ENCODE results near the gene TNFAIP8L3.
A peak's percentile ranks its signal among the peaks of the same experiment; 100 is the strongest.

TNFAIP8L3 gene

GRCh38 chr15:51093488-51093838 is 1.2 kb downstream of the TNFAIP8L3 start:
- intact Hi-C loops (cut with DNase I) = no loop called here
- DNase-seq = peak in 1 of 10 donors; percentile 82

DNA sequence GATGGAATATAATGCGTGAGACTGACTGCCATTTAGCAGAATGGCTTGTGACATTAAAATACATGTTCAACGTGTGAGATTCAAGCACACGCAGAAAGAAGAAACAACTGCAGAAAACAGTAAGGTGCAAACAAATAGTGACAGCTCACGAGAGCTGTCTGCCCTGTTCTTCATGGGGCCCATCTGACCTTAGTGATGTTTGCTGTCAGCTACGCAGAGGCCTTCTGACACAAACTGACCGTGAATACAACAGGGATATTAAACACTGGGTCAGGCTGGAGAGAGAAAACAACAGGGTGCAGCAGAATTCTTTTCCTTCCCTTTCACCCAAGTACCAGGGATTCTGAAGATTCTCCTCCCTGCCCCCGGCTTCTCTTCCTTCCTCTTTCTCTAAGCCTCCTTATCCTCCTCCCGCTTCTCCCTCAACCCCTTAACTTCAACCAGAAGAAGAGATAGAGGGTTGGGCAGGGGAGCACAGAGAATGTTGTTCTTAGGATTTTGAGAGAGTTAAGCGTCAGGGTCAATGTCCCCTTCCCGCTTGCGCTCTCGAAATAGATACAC is 2.1 kb downstream of the TNFAIP8L3 start:
- intact Hi-C loops (cut with DNase I) = no loop called here
- DNase-seq = no peak

DNA sequence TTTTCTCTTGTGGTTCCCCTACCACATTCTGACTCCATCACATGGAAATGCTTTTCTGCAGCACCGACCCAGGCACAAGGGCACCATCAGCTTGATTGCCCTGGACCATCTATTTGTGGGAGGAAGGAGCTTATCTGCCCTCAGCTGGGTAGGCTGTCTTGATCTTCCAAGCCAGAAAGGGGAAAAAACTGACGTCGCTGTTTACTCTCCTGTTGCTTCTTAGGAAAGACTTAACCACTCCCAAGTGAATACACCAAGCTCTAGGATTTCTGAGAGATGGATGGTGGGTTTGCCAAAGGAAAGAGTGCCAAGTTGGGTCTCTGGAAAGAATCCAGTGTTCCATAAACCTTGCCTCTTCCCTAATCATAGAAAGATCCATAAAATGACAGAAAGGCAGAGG is 4.0 kb downstream of the TNFAIP8L3 start:
- intact Hi-C loops (cut with DNase I) = no loop called here
- DNase-seq = no peak

DNA sequence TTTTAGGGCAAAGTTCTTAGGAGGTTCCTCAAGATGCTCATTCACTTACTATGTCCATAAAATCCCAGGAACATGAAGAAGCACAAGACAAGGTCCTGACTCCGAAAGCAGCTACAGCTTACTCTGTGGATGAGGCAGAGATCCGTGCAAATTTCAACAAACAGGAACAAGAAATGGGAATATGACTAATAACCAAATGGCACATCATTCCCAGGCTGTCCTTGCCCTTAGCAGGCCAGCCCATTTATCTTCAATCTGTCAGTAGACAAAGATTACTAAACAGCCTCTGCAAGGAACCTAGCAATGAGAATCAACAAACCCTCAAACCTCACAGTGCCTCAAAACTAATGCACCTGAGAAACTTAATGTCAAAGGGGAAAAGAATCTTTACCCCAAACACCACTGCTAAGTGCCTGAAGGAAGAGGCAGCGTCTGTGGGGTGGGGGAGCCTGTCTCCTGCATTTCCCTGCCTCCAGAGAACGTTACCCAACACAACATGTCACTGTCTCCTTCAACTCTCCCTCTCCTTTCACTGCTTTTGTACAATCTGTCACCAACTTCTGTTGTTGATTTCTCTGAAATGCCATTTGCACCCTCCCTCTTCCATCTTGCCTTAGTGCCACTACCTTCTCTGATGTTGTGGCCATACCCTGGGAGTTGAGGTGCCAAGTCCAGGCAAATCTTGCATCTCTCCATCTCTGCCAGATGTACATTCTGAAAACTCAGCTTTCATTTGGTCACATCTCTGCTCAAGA is 4.8 kb downstream of the TNFAIP8L3 start:
- intact Hi-C loops (cut with DNase I) = no loop called here
- DNase-seq = no peak

- DNase-seq = no peak
- intact Hi-C loops (cut with DNase I) = no loop called here
Measured at GRCh38 chr15:51089041-51089440, 5.7 kb downstream of the TNFAIP8L3 start.

- no peak for DNase-seq
- intact Hi-C loops (cut with DNase I) = no loop called here
Measured at GRCh38 chr15:51088585-51088984, 6.1 kb downstream of the TNFAIP8L3 start.

- DNase-seq = no peak
- intact Hi-C loops (cut with DNase I) = no loop called here
Measured at GRCh38 chr15:51087513-51087912, 7.2 kb downstream of the TNFAIP8L3 start.

DNA sequence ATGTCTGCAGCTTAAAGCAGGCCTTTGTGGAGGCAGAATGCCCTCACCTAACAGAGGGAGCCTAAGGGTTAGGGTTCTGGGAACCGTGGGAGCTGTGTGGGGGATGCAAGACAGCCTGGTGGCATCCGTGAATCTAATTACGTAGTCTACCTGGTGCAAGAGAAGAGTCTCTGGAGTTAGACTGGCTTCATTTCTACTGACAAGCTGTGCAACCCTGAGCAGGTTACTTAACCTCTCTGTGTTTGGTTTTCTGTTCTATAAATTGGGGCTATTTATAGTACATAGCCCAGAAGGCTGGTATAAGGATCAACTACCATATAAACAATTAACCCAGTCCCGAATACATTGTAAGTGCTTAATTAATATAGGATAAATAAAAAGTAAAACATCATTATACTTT is 8.3 kb downstream of the TNFAIP8L3 start:
- intact Hi-C loops (cut with DNase I) = no loop called here

GRCh38 chr15:51085764-51086163 is 8.9 kb downstream of the TNFAIP8L3 start:
- no peak for DNase-seq
- intact Hi-C loops (cut with DNase I) = no loop called here

More for the DNA sequence above, 8.3 kb downstream of the TNFAIP8L3 start:
- no peak for DNase-seq

GRCh38 chr15:51083641-51084166 is 11.0 kb downstream of the TNFAIP8L3 start:
- intact Hi-C loops (cut with DNase I) = no loop called here
- no peak for DNase-seq

- no peak for DNase-seq
- intact Hi-C loops (cut with DNase I) = no loop called here
Measured at GRCh38 chr15:51082246-51082645, 12.5 kb downstream of the TNFAIP8L3 start.

DNA sequence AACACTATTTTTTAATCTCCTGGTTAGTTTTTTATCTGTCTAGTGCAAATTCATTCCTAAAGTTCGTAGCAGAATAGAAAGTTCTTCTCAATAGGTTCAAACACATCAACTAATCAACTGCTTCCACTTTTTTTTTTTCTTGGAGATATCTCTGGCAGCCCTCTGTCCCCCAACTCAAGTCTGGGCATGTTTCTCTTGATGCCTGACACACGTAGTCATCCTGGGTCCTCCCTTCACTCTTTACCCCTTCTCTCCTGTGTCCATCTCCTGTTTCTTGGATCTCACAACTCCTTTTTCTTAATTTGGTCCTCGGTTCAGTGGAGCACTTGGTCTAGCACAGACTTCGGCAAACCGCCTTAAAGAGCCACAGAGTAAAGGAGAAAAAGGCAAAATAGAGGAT is 14.4 kb downstream of the TNFAIP8L3 start:
- intact Hi-C loops (cut with DNase I) = no loop called here
- no peak for DNase-seq

DNA sequence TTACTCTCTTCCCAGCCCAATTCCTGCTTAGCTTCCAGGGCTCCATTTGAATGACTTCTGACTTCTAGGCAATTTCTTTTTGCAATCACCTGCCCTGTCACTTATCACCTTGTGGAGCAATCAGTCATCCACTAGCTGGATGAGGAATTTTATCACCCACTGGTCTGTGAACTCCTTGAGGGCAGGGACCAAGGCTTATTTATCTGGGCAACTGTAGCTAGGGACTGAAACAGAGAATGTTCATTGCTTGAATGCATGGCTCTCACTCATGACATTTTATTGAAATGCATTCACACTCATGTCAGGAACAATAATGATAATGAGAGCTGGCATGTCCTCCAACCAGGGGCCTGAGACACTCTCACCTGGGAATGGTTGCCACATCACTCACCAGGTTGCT is 15.5 kb downstream of the TNFAIP8L3 start:
- DNase-seq = no peak
- intact Hi-C loops (cut with DNase I) = no loop called here

GRCh38 chr15:51077221-51078153 is 17.2 kb downstream of the TNFAIP8L3 start:
- intact Hi-C loops (cut with DNase I) = no loop called here
- DNase-seq = peak in 6 of 10 donors; percentile 25 to 91 (median 48)

- DNase-seq = no peak
- intact Hi-C loops (cut with DNase I) = no loop called here
Measured at GRCh38 chr15:51076524-51077220, 18.0 kb downstream of the TNFAIP8L3 start.

- intact Hi-C loops (cut with DNase I) = no loop called here
- DNase-seq = no peak
Measured at GRCh38 chr15:51075826-51076523, 18.7 kb downstream of the TNFAIP8L3 start.

- intact Hi-C loops (cut with DNase I) = no loop called here
- peak in 1 of 10 donors; percentile 32 for DNase-seq
Measured at GRCh38 chr15:51075364-51075763, 19.3 kb downstream of the TNFAIP8L3 start.

GRCh38 chr15:51074926-51075325 is 19.8 kb downstream of the TNFAIP8L3 start:
- no peak for DNase-seq
- intact Hi-C loops (cut with DNase I) = no loop called here

DNA sequence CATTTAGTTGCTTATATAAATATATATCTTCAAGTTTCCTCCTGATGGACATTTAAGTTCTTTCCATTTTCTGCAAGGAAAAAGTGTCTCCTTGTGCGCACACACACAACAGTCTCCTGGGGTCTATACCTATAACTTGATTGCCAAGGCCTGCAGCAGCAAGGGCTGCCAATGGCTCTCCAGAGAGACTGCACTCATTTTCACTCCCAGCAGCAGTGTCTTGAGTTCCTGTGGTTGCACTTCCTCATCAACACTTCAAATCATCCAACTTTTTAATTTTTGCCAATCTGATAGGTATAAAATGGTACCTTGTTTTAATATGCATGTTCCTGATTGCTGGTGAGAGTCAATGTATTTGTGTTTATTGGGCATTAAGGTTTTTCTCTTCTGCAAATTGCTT is 23.1 kb downstream of the TNFAIP8L3 start:
- intact Hi-C loops (cut with DNase I) = no loop called here
- DNase-seq = no peak

DNA sequence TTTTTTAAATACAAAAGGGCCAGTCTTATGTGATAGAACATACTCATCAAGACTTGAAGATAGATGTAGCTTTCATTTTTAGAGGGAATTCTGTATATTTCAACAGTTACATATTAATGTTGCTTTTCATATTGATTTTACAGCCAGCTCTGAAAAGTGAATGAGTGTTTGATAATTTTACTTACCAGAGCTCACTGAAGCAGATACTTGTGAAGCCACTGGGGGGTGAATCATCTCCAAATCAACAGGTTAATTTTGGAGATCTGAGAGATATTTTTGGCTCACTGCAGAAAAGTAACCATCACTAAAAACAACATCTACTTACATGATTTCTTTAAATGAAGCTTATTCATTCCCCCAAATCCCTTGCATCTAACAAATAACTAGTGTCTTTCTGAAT is 24.7 kb downstream of the TNFAIP8L3 start:
- intact Hi-C loops (cut with DNase I) = no loop called here
- no peak for DNase-seq
